ENCODE results near the gene IL4R.
"Not testable (repeated sequence)": the region's sequence is repeated elsewhere in the genome, so short reads cannot be mapped to it uniquely, and the experiment has no call there.

IL4R gene

DNA sequence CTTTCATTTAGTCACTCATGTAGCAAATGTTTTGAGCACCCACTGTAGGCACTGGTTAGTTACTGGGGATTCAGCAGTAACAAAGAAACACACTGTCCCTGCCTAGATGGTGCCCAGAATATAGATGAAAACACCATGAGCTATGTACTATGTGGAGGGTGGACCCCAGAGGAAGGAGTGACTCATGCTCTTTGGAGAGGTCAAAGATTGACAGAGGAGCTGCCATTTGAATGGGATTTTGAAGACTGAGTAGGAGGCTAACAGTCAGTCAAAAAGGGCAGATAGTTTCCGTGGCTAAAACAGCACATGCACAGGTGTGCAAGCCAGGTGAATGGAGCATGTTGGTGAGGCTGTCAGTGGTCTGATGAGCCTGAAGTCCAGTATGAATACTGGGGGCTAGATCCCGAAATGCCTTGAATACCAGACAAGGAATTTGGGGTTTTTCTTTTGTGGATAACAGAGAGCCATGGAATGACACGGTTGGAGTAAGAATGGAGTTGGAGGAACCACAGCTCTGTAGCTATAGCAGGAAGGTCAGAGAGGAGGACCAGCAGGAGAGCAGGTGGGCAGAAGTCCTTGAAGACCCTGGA is 94.3 kb downstream of the IL4R start:
- no peak for DNase-seq

DNA sequence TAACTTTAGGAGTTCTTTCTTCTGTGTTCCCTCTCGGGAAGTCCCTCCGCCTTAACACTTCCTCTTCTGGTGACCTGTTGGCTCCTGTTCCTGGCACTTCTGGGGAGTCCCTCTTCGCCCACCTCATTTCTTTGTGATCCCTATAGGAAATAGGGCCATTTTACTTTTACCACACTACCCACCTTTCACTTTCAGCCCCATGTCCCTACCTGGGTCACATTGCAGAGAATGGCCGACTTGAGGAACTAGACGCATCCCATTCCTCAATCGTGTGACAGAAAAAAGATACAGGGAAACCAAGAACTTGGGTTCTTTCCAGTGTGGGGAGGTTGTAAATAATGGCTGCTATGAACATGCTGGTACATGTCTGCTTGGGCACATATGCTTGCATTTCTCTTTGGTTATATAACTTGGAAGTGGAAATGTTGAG is 94.8 kb downstream of the IL4R start:
- no peak for DNase-seq

DNA sequence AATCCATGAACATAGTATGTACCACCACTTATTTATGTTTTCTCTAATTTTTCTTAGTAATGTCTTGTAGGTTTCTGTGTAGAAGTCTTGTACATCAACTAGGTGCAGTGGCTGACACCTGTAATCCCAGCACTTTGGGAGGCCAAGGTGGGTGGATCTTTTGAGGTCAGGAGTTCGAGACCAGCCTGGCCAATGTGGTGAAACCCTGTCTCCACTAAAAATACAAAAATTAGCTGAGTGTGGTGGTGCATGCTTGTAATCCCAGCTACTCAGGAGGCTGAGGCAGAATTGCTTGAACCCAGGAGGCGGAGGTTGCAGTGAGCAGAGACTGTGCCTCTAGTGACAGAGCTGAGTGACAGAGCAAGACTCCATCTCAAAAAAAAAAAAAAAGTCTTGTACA is 96.2 kb downstream of the IL4R start:
- DNase-seq, result not testable (repeated sequence)

DNA sequence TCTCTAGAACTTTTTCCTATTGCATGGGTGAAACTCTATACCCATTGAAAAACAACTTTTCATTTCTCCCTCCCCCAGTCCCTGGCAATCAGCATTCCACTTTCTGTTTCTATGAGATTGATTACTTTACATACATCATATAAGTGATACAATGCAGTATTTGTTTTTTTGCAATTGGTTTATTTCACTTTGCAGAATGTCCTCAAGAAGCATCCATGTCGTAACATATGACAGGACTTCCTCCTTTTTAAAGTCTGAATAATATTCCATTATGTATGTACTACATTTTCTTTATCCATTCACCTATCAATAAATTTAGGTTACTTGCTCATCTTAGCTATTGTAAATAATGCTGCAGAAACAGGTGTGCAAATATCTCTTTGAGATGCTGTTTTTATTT is 97.0 kb downstream of the IL4R start:
- DNase-seq, result no peak

DNA sequence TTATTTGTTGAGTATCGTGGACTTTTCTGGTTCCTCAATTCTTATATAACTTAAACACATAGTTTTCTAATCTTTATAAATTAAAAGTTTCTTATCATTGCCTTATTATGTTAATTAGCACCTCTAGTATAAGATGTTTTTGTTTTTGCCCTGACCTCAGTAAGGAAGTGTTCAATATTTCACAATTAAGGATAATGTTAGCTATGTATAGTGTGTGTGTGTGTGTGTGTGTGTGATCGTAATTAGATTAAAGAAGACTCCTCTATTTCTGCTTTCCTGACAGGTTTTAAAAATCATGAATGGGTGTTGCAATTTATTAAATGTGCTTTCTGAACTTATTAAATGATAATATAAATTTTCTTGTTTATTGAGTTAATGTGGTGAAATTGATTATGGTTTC is 100.2 kb downstream of the IL4R start:
- DNase-seq, result no peak

All from NCI-H1436 (cell line).